ENCODE measurements around the gene WBP4.

- TF ChIP-seq CTCF (IDR thresholded peaks at IDR 0.05) (no peak), POLR2A (IDR thresholded peaks at IDR 0.05) (no peak), POLR2AphosphoS5 (IDR thresholded peaks at IDR 0.05) (no peak)
Measured at GRCh38 chr13:41015920-41016319, 45.4 kb upstream of the WBP4 start.
